OCI-LY7 (cell line): Measurements from ENCODE around the gene RDH16.

ENCODE experiments used
- CTCF ChIP-seq: fragments of 200-600 bp; sonication (generic); conservative IDR thresholded peaks from 2 replicates; pipeline ENCODE4 v1.5.1; 2014; ENCODE audit warnings: mild to moderate bottlenecking, antibody characterized with exemption, low read length, moderate library complexity, mixed read lengths
- EZH2phosphoT487 ChIP-seq: fragments of 200-600 bp; sonication (generic); IDR thresholded peaks from 2 replicates; pipeline ENCODE4 v1.6.1; 2018; ENCODE audit warnings: low read depth, borderline replicate concordance, mild to moderate bottlenecking, mixed run types, antibody characterized with exemption, low read length, moderate library complexity, mixed read lengths

- TF ChIP-seq CTCF: no peak
- no peak for TF ChIP-seq EZH2phosphoT487
Measured at GRCh38 chr12:56953314-56953713, 4.1 kb downstream of the RDH16 start.
